ENCODE results near the gene RHBDF1. TPM values are rescaled to one million over a fixed set of nuclear protein-coding genes. Genes with fewer than 3 reads are reported as not detected.
"Not testable (repeated sequence)": the region's sequence is repeated elsewhere in the genome, so short reads cannot be mapped to it uniquely, and the experiment has no call there.

RHBDF1 gene
- total RNA-seq, 4 donors from 2014 or later = 5.6 to 22.6 (median 9.1) TPM

DNA sequence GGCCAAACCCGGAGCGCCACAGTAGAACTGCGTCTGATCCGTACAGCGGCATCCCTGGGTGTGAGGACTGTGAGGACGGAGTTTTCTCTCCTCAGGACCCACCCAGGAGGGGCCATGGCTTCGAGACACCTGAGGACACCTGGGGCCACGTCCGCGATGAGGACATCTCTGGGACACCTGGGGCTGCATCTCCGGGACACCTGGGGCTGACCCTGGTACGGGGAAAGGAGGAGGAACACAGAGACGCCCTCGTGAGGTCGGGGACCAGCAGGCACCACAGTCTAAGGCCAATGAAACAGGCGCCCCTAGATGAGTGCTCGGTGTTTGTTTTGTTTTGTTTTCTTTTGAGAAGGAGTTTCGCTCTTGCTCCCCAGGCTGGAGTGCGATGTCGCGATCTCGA is 48.3 kb downstream of the RHBDF1 start:
- H3K4me1 ChIP-seq; DNase-seq; intact Hi-C loops (cut with DNase I; ENCODE audit: low total_unique reads); H3K4me3 ChIP-seq; H3K27me3 ChIP-seq; in situ Hi-C loops (cut with MboI; ENCODE audit: low sequenced_read_pairs in 4 of 4); H3K27ac ChIP-seq; ATAC-seq; H3K9me3 ChIP-seq; H3K36me3 ChIP-seq: not testable (repeated sequence)

DNA sequence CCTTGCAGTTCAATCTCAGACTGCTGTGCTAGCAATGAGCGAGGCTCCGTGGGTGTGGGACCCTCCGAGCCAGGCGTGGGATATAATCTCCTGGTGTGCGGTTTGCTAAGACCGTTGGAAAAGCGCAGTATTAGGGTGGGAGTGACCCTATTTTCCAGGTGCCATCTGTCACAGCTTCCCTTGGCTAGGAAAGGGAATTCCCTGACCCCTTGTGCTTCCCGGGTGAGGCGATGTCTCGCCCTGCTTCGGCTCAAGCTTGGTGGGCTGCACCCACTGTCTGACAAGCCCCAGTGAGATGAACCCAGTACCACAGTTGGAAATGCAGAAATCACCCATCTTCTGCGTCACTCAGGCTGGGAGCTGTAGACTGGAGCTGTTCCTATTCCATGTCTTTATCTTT is 51.5 kb downstream of the RHBDF1 start:
- H3K4me1 ChIP-seq; H3K27me3 ChIP-seq; in situ Hi-C loops (cut with MboI; ENCODE audit: low sequenced_read_pairs in 4 of 4); H3K9me3 ChIP-seq; ATAC-seq; DNase-seq; intact Hi-C loops (cut with DNase I; ENCODE audit: low total_unique reads); H3K36me3 ChIP-seq; H3K27ac ChIP-seq; H3K4me3 ChIP-seq: not testable (repeated sequence)

DNA sequence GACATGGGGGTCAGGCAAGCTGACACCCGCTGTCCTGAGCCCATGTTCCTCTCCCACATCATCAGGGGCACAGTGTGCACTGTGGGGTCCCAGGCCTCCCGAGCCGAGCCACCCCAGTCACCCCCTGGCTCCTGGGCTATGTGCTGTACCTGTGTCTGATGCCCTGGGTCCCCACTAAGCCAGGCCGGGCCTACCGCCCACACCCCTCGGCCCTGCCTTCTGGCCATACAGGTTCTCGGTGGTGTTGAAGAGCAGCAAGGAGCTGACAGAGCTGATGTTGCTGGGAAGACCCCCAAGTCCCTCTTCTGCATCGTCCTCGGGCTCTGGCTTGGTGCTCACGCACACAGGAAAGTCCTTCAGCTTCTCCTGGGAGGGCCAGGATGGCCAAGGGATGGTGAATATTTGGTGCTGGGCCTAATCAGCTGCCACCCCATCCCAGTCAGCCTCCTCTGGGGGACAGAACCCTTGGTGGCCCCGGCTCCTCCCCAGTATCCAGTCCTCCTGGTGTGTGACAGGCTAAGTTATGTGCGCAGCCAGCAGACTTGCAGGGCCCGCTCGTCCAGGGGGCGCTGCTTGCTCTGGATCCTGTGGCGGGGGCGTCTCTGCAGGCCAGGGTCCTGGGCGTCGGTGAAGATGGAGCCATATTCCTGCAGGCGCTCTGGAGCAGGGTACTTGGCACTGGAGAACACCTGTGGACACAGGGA is 55.2 kb downstream of the RHBDF1 start:
- H3K27me3 ChIP-seq; H3K4me1 ChIP-seq; ATAC-seq; H3K9me3 ChIP-seq; DNase-seq; H3K27ac ChIP-seq; intact Hi-C loops (cut with DNase I; ENCODE audit: low total_unique reads); H3K36me3 ChIP-seq; H3K4me3 ChIP-seq; in situ Hi-C loops (cut with MboI; ENCODE audit: low sequenced_read_pairs in 4 of 4): not testable (repeated sequence)

DNA sequence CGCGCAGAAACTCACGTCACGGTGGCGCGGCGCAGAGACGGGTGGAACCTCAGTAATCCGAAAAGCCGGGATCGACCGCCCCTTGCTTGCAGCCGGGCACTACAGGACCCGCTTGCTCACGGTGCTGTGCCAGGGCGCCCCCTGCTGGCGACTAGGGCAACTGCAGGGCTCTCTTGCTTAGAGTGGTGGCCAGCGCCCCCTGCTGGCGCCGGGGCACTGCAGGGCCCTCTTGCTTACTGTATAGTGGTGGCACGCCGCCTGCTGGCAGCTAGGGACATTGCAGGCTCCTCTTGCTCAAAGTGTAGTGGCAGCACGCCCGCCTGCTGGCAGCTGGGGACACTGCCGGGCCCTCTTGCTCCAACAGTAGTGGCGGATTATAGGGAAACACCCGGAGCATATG is 61.7 kb downstream of the RHBDF1 start:
- H3K27me3 ChIP-seq; H3K27ac ChIP-seq; in situ Hi-C loops (cut with MboI; ENCODE audit: low sequenced_read_pairs in 4 of 4); H3K4me3 ChIP-seq; H3K4me1 ChIP-seq; H3K9me3 ChIP-seq; intact Hi-C loops (cut with DNase I; ENCODE audit: low total_unique reads); H3K36me3 ChIP-seq: not testable (repeated sequence)
- ATAC-seq (peak in 1 of 2 donors; percentile 24), DNase-seq (peak; percentile 90 to 99)
- TF ChIP-seq, protein P1, sequence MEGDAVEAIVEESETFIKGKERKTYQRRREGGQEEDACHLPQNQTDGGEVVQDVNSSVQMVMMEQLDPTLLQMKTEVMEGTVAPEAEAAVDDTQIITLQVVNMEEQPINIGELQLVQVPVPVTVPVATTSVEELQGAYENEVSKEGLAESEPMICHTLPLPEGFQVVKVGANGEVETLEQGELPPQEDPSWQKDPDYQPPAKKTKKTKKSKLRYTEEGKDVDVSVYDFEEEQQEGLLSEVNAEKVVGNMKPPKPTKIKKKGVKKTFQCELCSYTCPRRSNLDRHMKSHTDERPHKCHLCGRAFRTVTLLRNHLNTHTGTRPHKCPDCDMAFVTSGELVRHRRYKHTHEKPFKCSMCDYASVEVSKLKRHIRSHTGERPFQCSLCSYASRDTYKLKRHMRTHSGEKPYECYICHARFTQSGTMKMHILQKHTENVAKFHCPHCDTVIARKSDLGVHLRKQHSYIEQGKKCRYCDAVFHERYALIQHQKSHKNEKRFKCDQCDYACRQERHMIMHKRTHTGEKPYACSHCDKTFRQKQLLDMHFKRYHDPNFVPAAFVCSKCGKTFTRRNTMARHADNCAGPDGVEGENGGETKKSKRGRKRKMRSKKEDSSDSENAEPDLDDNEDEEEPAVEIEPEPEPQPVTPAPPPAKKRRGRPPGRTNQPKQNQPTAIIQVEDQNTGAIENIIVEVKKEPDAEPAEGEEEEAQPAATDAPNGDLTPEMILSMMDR (IDR thresholded peaks at IDR 0.05 in 4 of 5, conservative IDR thresholded peaks at IDR 0.05 in 1 of 5) = peak in 3 of 5 experiments; percentile 28 to 54 (median 44)

DNA sequence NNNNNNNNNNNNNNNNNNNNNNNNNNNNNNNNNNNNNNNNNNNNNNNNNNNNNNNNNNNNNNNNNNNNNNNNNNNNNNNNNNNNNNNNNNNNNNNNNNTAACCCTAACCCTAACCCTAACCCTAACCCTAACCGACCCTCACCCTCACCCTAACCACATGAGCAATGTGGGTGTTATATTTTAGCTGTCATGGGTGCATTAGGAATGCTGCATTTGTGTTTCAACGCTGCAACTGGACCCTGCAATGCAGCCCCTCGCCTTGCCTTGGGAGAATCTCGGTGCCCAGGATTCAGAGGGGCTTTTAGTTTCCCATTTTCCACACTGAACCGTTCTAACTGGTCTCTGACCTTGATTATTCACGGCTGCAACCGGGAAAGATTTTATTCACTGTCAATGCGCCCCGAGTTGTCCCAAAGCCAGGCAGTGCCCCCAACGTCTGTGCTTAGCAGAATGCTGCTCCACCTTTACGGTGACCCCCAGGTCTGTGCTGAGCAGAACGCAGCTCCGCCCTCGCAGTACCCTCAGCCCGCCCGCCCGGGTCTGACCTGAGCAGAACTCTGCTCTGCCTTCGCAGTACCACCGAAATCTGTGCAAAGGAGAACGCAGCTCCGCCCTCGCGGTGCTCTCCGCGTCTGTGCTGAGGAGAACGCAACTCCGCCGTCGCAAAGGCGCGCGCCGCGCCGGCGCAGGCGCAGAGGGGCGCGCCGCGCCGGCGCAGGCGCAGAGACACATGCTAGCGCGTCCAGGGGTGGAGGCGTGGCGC is 62.3 kb downstream of the RHBDF1 start:
- DNase-seq (no peak), ATAC-seq (peak; percentile 93 to 96)
- no peak overlapping the region for H3K4me3 ChIP-seq
- no peak overlapping the region for H3K27ac ChIP-seq
- no peaks in the 10 kb centered on the region for H3K4me1 ChIP-seq
- H3K27me3 ChIP-seq = no peaks in the 10 kb centered on the region
- in situ Hi-C loops (cut with MboI; ENCODE audit: low sequenced_read_pairs in 4 of 4) = no loop called here
- no peaks in the 10 kb centered on the region for H3K9me3 ChIP-seq
- intact Hi-C loops (cut with DNase I; ENCODE audit: low total_unique reads) = no loop called here
- TF ChIP-seq POLR2A (IDR thresholded peaks at IDR 0.05) = no peak
- TF ChIP-seq, protein P1 (IDR thresholded peaks at IDR 0.05 in 4 of 5, conservative IDR thresholded peaks at IDR 0.05 in 1 of 5) = no peak
- no peaks in the 10 kb centered on the region for H3K36me3 ChIP-seq

Small RNA genes within 50 kb of the gene (microRNA-seq; reads per million reads assigned to microRNA genes)
- 0 reads per million in 2 donors for gene MIR6859-4 (ENCODE audit: borderline replicate concordance in 2 of 2)

Other genes starting within 250 kb of the RHBDF1 start
- 1 to 10 TPM; 2.2 to 3.7 (median 2.9) TPM for gene POLR3K, start 19.0 kb downstream of the RHBDF1 start, total RNA-seq
- 10 to 100 TPM; 42.8 to 77.6 (median 69.7) TPM for gene SNRNP25, start 18.8 kb downstream of the RHBDF1 start, total RNA-seq
- 100 to 1,000 TPM in 1 of 4 donors, 10 to 100 TPM in 3; 75.0 to 124 (median 83.0) TPM for gene MPG, start 5.6 kb upstream of the RHBDF1 start, total RNA-seq
- 10 to 100 TPM; 12.4 to 24.1 (median 19.4) TPM for gene NPRL3, start 66.0 kb upstream of the RHBDF1 start, total RNA-seq
- not detected for gene HBZ, start 80.0 kb upstream of the RHBDF1 start, total RNA-seq
- not detected for gene HBM, start 93.3 kb upstream of the RHBDF1 start, total RNA-seq
- gene HBA2, start 100.2 kb upstream of the RHBDF1 start, total RNA-seq = 100 to 1,000 TPM in 2 of 4 donors, 10 to 100 TPM in 1, 1 to 10 TPM in 1; 2.5 to 258 (median 108) TPM
- 100 to 1,000 TPM in 1 of 4 donors, 10 to 100 TPM in 2, not detected in 1; 12.3 to 172 (median 49.7) TPM for gene HBA1, start 104.0 kb upstream of the RHBDF1 start, total RNA-seq
- not detected for gene HBQ1, start 107.8 kb upstream of the RHBDF1 start, total RNA-seq
- gene LUC7L, start 156.8 kb upstream of the RHBDF1 start, total RNA-seq = 10 to 100 TPM; 18.4 to 53.5 (median 31.1) TPM
- gene FAM234A, start 162.2 kb upstream of the RHBDF1 start, total RNA-seq = 100 to 1,000 TPM in 3 of 4 donors, 10 to 100 TPM in 1; 85.2 to 288 (median 251) TPM
- gene RGS11, start 203.3 kb upstream of the RHBDF1 start, total RNA-seq = 1 to 10 TPM; 1.2 to 2.2 (median 1.6) TPM
- gene ARHGDIG, start 208.0 kb upstream of the RHBDF1 start, total RNA-seq = 1 to 10 TPM in 3 of 4 donors, not detected in 1; 1.4 to 3.5 (median 1.8) TPM
- gene PDIA2, start 210.5 kb upstream of the RHBDF1 start, total RNA-seq = 1 to 10 TPM in 1 of 4 donors, not detected in 3; 2.2 TPM